ENCODE measurements around the gene PDXDC1.
"Not testable (repeated sequence)": the region's sequence is repeated elsewhere in the genome, so short reads cannot be mapped to it uniquely, and the experiment has no call there.

PDXDC1 gene

DNA sequence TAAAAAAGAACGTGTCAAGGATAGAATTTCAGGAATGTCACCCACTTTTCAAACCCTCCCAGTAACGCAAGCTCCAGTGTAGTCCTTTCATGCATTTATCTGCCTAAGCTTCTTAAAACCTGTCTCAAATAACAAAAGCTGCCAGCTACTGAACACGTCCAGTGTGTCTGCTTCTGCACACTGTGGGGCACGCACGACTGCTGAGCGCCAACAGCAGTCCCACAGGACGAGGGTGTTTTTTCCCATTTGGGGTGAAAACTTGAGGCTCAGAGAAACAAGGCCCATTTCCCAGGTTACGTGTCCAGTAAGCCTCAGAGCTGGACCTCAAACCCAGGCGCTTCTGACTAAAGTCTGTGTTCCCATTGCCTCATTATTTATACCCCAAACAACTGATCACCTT is 63.9 kb downstream of the PDXDC1 start:
- DNase-seq = no peak

DNA sequence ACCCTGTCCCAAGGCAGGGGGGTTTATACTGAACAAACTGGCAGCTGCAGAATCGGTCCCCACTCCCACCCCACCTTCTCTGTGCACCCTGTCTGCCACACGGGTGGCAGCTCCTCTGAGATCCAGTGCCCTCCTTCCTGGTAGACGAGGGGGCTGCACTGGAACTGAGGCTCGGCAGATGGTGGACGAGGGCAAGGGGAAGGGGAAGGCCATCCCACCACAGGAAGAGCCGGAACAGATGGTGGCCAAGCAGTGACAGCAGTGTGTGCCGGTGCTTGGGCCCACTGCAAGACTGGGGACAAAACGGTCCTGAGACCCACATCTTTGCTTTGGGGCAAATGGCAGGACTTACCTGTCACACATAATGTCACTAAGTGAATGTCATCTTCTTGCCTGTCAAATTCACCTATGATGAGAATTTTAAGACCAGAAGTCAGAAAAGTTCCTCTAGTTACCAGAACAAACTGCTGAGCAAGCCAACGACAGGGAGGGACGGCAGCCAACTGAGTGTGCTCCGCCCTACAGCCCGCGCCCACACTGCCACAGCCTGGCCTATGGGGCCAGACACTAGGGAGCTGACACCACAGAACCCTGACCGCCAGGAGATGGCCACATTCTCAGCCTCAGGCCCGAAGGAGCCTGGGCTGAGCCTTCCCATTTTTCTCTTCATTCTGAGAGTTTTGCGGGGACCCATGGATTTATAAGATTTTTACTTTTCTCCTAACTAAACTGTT is 66.6 kb downstream of the PDXDC1 start:
- DNase-seq = no peak

DNA sequence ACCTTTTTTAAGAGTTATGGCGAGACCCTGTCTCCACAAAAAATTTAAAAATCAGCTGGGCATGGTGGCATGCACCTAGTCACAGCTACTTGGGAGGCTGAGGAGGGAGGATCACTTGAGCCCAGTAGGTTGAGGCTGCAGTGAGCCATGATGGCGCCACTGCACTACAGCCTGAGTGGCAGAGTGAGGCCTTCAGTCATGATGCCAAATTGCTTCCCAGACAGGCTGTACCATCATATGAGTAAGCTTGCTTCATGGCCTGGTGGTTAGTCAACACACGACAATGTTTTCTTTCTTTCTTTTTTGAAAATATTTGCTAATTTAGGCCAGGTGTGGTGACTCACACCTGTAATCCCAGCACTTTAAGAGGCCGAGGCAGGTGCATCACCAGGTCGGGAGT is 68.5 kb downstream of the PDXDC1 start:
- DNase-seq = no peak

DNA sequence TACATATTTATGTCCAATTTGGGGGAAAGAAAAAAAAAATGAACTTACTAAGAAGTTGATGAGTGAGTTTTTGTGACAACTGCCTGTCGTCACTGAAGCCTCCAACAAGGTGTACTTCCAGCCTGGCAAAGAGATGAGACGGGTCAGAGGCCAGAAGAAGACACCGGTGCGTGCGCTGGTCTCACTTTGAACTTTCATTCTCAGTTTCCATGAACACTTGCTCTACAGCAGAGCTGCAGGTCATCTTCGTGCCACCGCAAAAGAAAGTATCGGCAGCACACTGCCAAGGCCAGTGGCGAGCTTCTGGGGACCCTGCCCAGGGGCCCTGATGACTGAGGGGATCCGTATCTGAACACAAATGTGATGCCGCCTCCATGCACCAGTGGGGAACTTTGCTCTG is 69.5 kb downstream of the PDXDC1 start:
- no peak for DNase-seq

DNA sequence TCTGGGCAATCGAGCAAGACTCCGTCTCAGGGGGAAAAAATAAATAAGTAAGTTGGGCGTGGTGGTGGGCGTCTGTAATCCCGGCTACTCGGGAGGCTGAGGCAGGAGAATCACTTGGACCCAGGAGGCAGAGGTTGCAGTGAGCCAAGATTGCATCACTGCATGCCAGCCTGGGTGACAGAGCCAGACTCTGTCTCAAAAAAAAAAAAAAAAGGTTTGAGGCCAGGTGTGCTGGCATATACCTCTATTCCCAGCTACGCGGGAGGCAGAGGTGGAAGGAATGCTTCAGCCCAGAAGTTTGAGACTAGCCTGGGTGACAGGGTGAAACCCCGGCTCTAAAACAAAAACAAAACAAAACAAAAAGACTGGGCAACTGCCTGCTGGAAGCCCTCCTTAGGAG is 70.4 kb downstream of the PDXDC1 start:
- DNase-seq = not testable (repeated sequence)

DNA sequence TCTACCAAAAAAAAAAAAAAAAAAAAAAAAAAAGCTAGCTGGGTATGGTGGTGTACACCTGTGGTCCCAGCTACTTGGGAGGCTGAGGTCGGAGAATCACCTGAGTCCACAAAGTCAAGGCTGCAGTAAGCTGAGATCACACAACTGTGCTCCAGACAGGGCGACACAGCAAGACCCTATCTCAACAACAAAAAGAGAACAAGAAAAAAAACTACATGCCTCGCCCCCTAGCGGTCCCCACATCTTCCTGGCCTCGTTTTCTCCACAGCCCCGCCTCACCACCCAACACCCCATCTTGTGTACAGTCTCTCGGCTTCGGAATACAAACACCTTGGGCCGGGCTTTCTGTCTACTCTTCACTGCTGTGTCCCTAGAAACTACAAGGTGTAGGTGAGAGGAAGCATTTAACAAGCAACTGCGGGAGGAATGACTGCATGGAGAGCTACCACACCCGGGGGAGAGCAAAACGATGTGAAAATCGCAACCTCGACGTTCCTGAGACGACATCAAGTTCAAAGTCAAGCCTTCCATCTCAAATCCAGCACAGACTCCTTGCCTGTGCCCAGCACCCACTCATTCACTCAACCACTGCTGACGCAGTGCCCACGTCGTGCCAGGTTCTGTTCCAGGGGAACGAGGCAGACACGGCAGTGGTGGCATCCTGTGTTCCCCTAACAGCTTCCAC is 72.0 kb downstream of the PDXDC1 start:
- no peak for DNase-seq

DNA sequence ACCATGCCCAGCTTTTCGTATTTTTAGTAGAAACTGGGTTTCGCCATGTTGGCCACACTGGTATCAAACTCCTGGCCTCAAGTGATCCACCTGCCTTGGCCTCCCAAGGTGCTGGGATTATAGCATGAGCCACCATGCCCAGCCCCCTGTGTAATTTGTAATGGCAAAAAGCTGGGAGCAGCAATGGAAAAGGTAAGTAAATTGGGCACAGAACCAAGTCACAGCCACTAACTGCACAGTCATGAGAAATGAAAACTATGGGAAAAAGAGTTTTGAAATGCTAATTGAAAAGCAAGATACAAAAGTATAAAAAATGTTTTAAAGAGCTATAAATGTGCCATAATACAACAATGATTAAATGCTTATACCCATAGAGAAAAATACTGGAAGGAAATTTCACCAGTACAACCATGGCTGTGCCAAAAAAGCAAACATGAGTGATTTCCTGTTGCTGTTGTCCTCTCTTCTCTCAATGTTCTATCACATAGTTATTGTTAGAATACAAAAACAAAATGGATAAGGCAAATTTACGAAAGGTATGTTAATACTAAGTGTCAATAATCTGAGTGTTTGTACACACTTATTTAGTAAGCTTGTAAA is 74.9 kb downstream of the PDXDC1 start:
- DNase-seq = no peak

DNA sequence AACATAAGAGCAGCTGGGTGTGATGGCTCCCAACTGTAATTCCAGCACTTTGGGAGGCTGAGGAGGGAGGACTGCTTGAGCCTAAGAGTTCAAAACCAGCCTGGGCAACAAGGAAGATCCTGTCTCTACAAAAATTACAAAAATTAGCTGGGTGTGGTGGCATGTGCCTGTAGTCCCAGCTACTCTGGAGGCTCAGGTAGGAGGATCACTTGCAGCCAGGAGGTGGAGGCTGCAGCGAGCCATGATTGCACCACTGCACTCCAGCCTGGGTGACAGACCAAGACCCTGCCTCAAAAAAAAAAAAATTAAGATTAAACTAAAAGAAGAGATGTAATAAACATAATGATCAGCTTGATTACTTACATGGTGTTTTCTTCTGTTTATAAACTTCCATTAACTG is 75.6 kb downstream of the PDXDC1 start:
- DNase-seq = not testable (repeated sequence)

DNA sequence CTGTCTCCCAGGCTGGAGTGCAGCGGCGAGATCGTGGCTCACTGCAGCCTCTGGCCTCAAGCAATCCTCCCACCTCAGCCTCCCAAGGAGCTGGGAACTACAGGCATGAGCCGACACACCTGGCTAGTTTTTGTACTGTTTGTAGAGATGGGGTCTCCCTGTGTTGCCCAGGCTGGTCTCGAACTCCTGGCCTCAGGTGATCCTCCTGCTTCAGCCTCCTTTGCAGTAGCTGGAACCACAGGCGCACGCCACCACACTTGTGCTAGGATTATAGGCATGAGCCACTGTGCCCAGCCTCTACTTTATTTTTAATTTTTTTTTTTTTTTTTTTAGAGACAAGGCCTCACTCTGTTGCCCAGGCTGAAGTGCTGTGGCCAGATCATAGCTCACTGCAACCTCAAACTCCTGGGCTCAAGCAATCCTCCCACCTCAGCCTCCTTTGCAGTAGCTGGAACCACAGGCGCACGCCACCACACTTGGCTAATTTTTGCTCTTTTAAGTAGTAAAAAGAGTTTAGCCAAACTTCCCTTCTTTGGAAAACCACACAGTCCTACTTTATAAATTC is 76.6 kb downstream of the PDXDC1 start:
- no peak for DNase-seq

DNA sequence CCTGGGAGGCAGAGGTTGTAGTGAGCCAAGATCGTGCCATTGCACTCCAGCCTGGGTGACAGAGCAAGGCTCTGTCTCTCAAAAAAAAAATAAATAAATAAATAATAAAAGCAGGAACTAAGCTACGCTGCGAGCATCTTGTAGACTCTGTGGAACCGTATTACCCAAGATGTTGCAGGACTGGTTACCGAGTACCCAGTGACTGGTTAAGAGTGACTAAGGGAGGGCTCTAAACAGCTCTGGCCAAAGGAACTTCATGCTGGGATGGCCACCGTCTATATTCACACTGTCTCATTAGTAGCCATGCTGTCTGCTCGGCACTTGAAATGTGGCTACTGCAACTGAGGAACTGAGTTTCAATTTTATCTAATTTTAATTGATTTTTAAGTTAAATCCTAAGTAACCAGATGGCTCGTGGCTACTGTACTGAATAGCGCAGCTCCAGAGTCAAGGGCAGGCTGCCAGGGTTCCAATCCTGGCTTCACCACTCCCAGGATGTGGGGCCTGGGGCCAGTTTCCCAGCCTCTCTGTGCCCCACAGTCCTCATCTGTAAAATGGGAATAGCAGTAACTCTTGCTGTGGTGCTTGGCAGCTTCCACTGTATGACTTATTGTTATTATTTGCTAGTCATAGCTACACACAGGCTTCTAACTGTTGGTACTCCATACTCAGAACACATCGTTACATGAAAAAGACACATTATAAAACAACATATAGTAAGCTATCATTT is 78.1 kb downstream of the PDXDC1 start:
- DNase-seq = no peak

DNA sequence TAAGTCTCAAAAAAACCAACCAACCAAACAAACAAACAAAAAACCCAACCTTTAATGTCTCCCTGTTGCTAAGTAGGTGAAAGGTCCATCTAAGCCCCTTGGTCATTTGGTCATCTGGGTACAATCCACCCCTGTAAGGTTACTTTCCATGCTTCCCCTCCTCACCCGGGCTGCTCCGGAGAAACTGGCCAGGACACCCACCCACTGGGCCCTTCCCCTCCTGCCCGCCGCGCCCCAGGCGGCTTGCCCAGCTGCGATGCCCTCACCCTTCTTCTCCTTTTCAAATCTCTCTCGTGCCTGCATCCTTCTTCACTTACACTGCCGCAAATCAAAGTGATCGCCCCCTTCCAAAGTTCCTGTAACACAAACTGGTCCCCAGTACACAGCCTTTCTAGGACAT is 79.1 kb downstream of the PDXDC1 start:
- DNase-seq = no peak

DNA sequence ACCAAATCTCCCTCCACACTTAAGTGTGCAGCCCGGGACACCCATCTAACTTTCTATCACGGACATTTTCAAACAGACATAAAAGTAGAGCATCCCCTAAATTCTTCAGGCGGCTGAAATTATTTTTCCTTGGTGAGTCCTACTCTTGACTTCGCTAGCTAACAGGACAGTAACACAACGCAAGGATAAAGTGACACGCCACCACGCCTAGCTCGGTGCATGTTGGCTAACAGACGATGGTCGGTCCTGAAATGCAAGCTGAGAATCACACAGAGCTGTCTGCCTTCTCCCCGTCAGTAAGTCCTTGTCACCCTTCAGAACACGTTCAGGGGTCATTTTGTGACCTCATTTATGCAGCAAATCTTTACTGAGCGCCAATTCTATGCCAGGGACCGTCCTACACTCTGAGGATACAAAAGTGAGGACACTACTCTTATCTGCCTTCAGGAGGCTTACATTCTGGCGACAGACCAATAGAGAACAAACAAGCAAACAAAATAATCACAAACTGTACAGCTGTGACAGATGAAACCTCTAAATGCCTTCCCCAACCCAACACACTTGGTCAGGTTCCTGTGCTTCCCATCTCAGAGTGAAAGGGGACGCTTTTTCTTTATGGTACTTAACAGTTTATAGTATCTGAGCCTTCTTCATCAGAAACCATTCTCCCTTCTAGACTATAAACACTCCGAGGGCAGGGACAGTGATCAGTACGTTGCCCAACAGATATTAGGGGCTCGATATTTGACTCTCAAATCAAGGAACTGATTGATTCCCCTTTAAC is 79.7 kb downstream of the PDXDC1 start:
- no peak for DNase-seq

DNA sequence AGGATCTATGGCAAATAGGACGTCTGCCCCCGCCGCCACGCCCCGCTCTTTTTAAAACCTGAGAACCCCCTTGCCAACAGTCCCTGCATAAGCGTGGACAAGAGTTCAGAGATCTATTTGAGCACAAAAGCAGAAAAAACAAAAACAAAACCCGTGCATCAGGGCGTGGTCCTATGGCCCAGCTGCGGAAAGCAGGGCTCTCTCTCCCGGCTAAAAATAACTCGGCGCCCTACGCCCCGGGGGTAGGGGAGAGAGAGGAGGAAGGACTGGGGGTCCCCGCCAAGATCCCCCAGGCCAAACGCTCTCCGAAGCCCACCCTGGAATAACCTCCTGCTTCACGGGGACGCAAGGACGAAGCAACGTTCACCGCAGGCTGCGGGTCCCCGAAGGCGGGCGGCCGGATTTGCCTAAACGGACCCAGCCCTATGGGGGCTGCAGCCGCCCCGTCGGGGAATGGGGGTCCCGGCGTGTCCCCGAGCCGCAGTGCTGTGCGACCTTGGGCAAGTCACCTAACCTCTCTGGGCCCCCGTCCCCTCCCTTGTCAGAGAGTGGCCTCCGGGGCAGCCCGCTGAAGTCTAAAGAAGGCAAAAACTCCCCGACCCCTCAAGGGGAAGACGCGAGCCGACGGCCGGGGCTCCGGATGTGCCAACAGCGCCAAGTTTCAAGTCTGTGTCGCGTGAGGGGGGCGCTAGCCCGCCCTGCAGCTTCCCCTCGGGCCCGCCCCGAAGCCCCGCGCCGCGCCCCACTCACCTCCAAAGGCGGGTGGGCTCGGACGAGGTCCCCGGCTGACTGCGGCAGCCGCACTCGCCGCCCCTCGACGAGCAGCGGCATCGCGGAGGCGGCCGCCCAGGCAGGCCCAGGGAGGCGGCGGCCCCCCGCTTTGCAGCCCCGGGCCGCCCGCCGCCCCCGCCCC is 80.6 kb downstream of the PDXDC1 start:
- no peak for DNase-seq

DNA sequence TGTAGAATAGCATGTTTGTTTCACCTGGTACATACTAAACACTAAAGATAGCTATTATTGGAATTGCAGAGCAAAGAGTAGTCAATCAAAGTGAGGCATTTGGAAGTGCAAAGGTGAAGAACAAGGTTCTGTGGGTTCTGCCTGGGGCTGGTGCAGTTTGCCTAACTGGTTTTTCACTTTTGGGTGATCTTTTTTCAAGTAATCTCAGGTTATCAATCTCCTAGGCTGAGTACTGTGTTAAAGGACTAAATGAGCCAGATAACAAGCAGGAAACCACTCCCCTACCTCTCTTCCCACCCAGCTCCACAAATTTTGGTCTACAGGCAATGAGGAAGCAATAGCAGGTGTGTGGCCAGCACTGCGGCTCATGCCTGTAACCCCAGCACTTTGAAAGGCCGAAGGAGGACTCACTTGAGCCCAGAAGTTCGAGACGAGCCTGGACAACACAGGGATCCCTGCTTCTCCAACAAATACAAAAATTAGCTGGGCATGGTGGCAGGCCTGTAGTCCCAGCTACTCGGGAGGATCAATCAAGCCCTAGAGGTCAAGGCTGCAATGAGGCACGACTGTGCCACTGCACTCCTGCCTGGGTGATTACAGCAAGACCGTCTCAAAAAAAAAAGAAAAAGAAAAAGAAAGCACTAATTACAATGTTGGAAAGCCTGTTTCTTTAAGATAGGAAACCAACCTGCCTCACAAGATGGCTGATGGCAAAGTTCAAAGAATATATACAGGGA is 83.0 kb downstream of the PDXDC1 start:
- no peak for DNase-seq

DNA sequence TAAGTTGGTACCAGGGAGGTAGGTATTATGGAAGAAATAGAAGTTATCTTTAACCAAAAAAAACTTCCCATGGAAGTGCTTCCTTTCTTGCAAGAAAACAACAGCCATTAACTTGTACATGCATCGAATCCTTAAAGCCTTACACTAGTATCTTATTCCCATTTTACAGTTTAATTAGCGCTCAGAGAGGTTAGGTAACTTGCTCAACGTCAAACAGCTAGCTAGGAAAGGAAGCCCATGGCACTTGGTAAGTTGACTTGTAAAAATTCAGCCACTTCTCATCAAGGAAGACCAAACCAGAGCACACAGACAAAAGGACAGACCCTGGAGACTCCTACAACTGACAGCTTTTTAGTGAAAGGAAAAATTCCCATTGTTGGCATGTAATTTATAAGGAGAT is 84.5 kb downstream of the PDXDC1 start:
- DNase-seq = no peak

DNA sequence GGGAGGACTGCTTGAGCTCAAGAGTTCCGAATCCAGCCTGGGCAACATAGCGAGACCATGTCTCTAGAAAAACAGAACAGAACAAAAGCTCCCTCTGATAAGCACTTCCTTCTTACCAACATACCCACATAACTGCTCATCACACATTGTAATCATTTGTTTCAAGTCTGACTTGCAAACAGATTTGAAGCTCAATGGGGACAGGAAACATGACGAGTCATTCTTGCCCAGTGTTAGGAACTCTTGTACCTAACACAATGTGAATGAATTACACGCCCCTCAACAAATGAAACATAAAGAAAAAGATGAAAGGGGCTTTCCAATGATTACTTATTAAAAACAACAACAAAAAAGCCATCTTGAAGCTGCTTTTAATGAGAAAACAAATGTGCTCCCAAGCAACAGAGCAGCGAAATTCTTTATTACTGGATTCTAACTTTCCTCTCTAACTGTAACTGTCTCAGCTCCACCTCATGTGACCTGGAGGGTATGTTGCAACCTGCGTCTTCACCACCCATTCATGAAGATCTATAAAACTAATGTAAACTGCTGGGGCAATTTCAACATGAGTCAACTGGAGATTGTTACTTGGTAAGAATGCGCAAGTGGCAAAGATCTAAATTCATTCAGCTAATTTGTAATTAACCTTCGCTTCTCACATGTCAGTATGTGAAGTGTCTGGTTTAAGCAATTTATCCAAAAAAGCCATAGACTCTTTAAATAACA is 87.4 kb downstream of the PDXDC1 start:
- DNase-seq = not testable (repeated sequence)

DNA sequence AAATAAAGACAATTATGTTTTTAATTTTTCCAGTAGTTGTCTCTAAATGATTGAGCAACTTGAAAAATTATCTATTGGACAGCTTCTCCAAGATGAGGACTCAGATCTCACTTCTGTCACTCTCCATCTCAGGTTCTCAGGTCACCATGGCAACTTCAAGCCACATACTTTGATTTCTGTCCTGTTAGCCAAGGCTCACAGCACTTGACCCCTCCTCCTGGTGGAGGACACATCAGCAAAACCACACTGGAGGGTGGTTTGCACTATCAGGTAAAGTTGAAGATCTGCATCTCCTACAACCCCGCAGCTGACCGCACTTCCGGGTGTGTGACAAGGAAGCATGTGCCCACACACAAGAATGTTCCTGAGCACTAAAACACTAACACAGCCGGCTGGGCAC is 91.1 kb downstream of the PDXDC1 start:
- DNase-seq = not testable (repeated sequence)

DNA sequence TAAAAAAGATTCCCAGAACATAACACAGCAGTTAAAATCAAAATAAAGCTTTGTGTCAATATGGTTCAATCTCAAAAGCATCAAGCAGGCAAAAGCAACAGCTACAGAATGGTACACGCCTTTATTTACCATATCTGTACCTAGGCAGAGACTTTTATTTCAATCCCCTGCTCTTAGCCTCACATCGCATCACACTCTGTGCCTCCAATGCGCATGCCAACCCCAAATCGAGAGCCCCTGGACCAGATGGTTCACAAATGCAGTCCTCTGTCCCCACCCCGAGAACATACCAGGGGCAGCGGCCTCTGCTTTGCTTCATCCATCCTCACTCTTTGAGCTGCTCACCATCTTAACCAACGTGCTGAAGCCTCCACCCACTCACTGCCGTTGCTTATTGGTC is 91.9 kb downstream of the PDXDC1 start:
- not testable (repeated sequence) for DNase-seq

DNA sequence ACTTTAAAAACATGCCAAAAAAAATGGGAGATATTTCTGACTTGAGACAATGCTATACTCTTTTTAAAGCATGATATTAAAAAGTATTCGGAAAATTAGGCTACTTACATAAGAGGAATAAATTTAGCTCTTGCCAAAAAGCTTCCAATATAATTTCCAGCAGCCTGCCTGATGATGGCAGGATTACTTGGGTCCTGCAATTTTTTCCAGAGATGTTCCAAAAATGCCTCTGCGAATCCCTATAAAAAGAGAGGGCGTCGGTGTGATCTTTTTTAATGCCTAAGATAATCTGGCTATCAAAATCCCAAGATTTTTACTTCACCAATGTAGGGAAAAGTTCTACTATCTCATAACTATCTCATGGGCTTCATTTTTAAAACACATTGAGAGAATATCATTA is 96.2 kb downstream of the PDXDC1 start:
- DNase-seq = not testable (repeated sequence)

All from activated naive CD4-positive, alpha-beta T cell treated with Interleukin-2 at 50 U/mL for 16 hours (primary cell).